ENCODE results near the gene LLGL1.

LLGL1 gene

DNA sequence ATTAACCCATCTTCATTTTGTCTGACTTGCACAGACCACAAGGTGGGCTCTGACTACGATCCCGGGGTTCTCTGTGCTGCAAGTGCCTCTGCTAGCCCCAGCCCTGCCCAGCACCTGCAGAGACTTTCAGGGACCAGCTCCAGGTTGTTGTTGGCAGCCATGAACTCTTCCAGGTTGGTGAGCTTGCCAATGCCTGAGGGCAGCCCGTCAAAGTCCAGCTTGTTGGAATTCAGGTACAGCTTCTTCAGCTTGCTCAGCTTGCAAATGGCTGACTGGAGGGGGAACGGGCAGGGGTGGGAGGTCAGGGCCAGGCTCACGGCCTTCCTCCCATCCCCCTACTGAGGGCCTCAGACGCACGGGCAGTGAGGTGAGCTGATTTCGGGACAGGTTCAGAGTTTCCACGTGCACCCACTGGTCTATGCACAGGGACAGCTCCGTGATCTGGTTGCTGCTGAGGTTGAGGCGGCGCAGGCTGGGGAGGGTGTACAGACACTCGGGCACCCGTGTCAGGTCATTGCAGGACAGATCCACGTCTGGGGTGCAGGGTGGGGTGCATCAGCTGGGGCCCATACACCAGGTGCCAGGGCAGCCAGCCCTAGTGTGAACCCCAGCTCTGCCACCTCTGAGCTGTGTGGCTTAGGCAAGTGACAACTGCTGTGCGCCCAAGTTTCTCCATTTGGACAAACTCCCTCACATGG is 27.9 kb downstream of the LLGL1 start:
- no peak for DNase-seq (ENCODE audit: low read depth)

DNA sequence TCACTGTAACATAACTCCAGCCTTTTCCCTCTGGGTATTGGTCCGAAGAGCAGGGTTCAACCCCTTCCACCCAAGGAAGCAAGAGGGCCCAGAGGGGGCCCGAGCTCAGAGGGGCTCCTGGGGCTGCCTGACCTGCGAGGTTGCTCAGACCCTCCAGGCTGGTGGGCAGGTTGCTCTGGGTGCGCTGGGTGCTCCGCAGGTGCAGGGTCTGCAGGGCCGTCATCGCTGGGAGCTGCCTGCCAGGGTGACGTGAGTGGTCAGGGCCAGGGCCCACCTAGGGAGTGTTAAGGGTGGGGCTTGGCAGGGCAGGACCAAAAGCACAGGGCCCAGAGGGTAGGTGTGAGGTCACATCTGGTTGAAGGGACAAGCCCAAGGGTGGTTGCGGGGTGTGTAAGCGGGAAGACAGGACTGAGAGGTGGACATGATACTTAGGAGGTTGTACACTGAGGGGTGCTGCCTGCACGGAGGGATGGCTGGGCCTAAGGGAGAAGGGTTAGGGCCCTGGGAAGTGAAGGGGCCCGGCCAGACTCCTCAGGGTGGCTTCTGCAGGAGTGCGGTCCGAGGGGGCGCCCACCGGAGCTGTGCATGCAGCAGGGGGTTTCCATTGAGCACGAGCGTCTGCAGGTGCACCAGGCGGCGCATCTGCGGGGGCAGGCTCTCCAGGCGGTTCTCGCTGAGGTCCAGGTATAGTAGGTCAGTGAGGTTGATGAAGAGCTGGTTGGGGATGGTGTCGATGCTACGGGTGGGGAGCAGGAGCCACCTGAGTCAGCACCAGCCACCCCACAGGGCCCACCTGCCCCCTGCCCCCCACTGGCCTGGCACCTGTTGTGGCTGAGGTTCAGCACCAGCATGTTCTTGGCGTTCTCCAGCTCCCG is 28.7 kb downstream of the LLGL1 start:
- no peak for DNase-seq (ENCODE audit: low read depth)

DNA sequence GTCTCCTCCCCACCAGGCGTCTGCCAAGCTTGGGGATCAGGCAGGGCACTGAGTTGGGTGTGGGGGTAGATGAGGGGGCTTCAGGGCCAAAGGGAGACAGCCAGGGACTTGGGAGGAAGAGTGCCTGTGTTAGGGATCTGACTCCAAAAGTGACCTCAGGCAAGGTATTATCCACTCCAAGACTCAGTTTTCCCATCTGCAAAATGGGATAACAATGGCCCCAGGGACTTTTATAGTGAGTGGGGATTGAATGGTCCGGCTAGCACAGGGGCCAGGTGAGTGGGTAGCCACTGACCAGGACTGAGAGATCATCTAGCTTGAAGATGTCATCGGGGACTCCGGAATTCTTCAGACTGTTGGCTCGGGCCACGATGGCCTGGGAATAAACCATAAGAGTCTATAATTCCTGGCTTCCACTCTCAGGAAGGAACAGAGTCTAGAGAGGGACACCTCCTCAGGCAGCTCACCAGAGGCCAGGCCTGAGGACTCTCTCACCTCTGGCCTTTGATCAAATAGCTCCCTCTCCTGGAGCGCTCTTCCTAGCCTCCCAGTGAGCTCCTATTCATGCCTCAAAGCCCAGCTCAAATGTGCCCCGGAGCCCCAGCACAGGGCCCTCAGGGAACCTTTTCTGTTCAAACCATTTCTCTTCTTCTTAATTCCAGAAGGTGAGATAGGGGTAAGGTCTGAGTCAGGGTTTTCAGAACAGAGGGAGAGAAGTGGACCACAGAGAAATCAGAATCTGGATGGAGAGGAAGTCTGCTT is 29.6 kb downstream of the LLGL1 start:
- no peak for DNase-seq (ENCODE audit: low read depth)

DNA sequence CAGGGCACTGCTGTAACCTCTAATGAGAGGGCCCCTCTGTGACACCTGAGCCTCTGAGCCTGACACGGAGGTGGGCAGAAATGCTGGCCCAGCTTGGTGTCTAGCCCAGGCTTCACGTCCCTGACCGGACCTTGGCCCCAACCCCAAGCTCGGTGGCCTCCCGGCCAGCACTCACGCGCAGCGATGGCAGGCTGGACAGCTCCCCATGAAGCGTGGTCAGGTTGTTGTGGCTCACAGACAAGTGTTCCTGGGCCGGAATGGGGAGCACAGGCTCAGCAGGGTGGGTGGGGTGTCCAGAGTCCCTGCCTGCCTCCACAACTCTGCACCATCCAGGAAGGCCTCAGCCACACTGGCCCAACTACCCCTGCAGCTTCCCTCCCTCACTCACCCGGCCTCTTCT is 30.9 kb downstream of the LLGL1 start:
- DNase-seq (ENCODE audit: low read depth) = no peak

DNA sequence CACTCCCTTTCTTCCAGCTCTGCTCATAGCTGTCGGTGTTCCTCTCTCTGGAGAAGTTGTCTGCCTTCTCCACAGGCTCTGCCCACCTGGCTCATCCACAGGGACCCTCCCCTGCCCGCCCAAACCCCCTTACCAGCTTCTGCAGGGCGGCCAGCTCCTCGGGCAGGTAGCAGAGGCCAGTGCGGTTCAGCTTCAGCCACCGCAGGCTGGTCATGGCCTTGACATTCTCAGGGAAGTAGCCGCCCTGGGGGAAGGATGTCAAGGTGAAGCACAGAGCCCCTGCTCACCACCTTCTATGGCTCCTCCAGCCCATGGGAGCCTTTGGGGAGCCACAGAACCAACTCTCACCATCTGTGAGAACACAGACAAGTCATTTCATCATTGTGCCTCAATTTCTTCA is 31.3 kb downstream of the LLGL1 start:
- DNase-seq (ENCODE audit: low read depth) = no peak

- no peak for DNase-seq (ENCODE audit: low read depth)
These were observed 32.0 kb downstream of the LLGL1 start for GRCh38 chr17:18257268-18257981.

- DNase-seq (ENCODE audit: low read depth) = peak; percentile 16
These were observed 32.5 kb downstream of the LLGL1 start for GRCh38 chr17:18257982-18258355.

DNA sequence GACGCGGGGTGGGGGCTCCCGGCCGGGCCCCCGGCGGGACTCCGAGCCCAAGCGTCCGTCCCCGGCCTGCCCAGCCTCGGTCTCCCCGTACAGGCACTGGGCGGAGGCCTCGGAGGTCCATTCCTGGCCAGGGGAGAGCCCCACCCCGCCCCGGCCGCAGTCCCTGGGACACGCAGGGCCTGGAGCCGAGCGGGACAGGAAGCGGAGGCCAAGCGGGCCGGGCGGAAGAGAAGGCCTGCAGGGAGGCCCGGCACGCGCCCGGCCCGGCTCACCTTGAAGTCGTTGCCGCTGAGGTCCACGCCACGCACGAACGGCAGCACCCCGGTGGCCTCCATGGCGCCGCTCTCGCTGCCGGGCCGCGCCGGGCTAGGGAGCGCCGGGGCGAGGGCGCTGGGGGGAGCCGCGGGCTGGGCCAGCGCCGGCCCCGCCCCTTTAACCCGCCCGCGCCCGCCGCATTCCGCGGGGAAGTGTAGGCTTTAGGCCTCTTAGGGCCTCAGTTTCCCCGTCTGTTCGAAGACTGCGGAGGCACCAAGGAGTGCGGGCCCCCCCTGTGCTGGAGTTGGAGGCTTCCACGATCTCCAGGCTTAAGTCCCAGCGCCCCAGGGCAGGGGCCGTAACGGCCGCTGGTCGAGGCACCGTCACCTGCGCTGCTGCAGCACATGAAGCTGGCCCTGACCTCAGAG is 33.1 kb downstream of the LLGL1 start, which contains the start of gene FLII:
TSS of gene FLII (minus strand) at position 383 of the 683 bp plus-strand sequence. CDS start at position 335, 48 bp downstream.
- DNase-seq (ENCODE audit: low read depth) = peak; percentile 34

DNA sequence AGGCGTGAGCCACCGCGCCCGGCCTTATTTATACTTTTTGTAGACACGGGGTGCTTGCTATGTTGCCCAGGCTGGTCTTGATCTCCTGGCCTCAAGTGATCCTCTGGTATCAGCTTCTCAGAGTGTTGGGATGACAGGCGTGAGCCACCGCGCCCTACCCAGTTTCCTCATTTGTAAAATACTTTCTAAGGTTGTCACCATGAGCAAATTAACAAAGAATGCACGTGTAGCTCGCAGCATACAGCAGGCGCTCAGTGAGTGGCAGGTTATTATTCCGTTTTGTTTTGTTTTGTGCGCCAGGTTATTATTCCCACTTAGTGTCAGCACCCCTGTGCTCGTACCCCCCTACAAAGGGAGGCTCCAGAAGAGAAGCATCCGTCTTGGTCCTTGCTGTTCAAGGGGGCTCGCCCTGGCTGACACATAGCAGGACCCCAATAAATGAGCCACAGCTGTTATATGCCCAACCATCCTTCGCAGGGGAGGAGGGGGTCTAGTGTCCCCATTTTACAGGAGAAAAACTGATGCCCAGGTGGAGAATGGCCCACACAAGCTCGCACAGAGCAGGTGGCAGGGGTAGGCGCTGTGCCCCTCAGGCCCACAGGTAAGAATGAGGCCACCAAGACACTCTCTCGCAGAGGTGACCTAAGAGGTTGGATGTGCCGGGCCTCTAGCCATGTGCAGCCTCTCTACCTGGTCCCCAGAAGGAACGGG is 34.3 kb downstream of the LLGL1 start:
- DNase-seq (ENCODE audit: low read depth) = no peak

GRCh38 chr17:18260332-18261145 is 35.1 kb downstream of the LLGL1 start, which contains the start of gene MIEF2:
TSS of gene MIEF2 (plus strand) at chr17:18260662. CDS start at chr17:18262721, 2,059 bp downstream.
- peak; percentile 88 for DNase-seq (ENCODE audit: low read depth)

GRCh38 chr17:18261146-18261515 is 35.7 kb downstream of the LLGL1 start:
- DNase-seq (ENCODE audit: low read depth) = no peak

- DNase-seq (ENCODE audit: low read depth) = no peak
These were observed 36.2 kb downstream of the LLGL1 start for GRCh38 chr17:18261659-18262058.

- no peak for DNase-seq (ENCODE audit: low read depth)
These were observed 36.7 kb downstream of the LLGL1 start for GRCh38 chr17:18262111-18262510.

- no peak for DNase-seq (ENCODE audit: low read depth)
These were observed 37.2 kb downstream of the LLGL1 start for GRCh38 chr17:18262641-18263040.

DNA sequence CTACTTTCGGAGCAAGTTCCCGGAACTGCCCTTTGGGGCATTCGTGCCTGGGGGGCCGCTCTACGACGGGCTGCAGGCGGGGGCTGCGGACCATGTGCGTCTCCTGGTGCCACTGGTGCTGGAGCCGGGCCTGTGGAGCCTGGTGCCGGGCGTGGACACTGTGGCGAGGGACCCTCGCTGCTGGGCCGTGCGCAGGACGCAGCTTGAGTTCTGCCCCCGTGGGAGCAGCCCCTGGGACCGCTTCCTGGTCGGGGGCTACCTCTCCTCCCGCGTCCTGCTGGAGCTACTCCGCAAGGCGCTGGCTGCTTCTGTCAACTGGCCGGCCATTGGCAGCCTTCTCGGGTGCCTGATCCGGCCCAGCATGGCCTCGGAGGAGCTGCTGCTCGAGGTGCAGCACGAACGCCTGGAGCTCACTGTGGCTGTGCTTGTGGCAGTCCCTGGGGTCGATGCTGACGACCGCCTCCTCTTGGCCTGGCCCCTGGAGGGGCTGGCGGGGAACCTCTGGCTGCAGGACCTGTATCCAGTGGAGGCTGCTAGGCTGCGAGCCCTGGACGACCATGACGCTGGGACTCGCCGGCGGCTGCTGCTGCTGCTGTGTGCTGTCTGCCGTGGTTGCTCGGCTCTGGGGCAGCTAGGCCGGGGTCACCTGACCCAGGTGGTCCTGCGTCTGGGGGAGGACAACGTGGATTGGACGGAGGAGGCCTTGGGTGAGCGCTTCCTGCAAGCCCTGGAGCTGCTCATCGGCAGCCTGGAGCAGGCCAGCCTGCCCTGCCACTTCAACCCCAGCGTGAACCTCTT is 38.6 kb downstream of the LLGL1 start:
- DNase-seq (ENCODE audit: low read depth) = no peak

- no peak for DNase-seq (ENCODE audit: low read depth)
These were observed 41.9 kb downstream of the LLGL1 start for GRCh38 chr17:18267366-18267765.

- no peak for DNase-seq (ENCODE audit: low read depth)
These were observed 42.7 kb downstream of the LLGL1 start for GRCh38 chr17:18267927-18268711.
